Colon (tissue), 2 donors: ENCODE results near the gene MT1E.
"Not testable (repeated sequence)": the region's sequence is repeated elsewhere in the genome, so short reads cannot be mapped to it uniquely, and the experiment has no call there.

Experiments
- FAIRE-seq: peaks from 2 replicates; lab custom pipeline; 2012; peaks lifted over from hg19 to GRCh38; lab: Jason Lieb, UNC
- donor health status: control.
- donor health status: control.

Gene MT1E

DNA sequence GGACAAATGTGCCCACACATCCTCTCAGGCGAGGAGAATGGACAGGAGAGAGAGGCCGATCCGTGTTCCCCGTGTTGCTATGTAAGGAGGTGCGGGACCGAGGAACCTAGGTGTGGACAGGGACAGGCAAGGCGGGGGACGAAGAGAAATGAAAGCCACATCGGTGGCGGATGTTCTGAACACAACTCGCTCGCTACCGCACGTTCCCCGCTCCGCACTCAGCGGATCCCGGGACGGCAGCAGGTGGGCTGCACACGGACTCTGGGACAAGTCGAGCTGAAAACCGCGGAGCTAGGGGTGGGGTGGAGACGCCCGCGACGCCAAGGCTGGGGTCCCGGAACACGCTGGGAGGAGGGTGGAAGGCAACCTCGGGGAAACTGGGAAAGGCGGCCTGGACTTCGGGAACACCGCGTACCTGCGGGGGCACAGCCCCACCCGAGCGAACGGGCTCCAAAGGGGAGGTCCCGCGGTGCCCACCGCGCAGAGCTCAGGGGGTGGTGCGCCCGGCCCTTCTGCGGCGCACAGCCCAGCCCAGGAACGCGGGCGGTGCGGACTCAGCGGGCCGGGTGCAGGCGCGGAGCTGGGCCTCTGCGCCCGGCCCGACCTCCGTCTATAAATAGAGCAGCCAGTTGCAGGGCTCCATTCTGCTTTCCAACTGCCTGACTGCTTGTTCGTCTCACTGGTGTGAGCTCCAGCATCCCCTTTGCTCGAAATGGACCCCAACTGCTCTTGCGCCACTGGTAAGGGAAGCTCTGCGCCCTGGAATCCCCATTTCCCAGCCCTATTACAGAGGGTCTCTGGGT, at the start of gene MT1E:
TSS of gene MT1E (plus strand) at position 642 of the 803 bp plus-strand sequence. CDS start at position 713, 71 bp downstream.
- FAIRE-seq = no peak

DNA sequence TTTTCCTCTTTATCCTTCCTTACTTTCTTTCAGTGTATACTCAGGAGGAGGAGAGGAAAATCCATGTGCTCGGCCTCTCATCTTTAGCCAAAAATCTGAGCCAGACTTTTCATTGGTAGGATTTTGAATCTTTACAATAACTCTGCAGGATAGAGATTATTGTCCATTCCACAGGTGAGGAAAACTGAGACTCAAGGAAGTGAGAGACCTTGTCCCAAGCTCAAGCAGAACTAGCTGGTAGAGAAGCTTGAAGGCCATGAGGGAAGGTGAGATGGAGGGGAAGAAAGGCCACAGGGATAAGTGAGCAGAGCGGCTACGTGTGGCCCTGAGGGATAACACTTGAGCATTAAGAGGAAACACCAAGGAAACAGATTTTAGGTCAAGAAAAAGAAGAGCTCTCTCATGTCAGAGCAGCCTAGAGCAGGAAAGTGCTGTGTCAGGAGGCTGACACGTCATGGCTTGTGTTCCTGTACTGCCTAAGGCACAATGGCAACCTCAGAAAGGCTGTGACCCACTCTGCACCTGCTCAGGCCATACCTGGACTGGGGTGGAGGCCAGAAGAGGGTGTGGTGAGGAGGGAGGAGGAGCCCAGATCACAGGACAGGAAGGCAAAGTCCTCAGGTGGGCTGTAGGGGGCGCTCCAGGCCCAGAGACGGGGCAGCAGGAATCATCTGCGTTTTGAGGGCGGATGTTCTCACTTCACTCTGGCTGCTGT, 48.8 kb upstream of the MT1E start:
- FAIRE-seq = no peak

DNA sequence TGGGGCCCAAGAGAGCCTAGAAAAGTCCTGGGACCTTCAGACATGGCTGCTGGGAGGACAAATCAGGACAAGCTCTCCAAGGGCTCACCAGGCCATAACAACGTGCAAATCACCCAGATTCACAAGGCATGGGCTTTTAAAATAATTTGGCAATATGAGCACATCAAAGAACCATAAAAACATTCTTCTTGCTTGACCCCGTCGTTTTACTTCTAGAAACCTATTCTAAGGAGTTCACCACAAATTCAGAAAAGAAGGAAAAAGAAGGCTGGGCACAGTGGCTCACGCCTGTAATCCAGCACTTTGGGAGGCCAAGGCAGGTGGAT, 48.3 kb upstream of the MT1E start:
- no peak for FAIRE-seq

DNA sequence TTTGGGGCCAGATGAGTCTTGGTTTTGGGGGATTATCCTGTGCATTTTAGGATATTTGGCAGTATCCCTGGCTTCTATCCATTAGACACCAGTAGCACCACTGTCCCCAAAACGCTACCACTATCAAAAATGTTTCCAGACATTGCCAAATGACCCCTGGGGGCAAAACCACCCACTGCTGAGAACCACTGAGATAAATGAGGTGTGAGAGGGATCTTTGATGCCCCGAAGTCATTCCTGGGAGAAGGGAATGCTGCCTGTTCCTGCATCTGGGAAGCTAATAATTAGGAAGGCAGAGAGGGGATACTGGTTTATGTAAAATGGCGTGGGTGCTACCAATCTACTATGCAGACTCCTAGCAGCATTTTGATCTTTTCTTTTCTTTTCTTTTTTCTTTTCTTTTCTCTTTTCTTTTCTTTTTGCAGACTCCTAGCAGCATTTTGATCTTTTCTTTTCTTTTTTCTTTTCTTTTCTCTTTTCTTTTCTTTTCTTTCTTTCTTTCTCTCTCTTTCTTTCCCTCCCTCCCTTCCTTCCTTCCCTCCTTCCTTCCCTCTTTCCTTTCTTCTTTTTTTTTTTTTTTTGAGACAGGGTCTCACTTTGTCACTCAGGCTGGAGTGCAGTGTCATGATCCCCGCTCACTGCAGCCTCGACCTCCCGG, 45.1 kb upstream of the MT1E start:
- no peak for FAIRE-seq

DNA sequence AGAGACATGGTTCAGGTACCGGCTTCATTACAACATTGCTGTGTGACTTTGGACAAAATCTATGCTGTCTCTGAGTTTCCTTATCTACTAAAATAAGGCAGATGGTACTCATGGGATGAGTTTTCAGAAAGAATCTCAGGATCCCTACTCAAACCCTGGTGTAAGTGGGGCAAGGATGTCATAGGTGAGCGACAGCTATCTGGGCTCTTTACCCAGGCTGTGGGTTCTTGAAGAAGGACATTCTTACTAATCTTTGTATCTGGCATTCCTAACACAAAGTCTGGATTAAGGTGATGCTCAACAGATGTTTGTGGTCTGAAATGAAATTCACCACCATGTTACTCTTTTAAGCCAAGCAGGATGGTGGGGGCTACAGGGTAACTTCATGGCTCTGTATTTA, 42.7 kb upstream of the MT1E start:
- not testable (repeated sequence) for FAIRE-seq

DNA sequence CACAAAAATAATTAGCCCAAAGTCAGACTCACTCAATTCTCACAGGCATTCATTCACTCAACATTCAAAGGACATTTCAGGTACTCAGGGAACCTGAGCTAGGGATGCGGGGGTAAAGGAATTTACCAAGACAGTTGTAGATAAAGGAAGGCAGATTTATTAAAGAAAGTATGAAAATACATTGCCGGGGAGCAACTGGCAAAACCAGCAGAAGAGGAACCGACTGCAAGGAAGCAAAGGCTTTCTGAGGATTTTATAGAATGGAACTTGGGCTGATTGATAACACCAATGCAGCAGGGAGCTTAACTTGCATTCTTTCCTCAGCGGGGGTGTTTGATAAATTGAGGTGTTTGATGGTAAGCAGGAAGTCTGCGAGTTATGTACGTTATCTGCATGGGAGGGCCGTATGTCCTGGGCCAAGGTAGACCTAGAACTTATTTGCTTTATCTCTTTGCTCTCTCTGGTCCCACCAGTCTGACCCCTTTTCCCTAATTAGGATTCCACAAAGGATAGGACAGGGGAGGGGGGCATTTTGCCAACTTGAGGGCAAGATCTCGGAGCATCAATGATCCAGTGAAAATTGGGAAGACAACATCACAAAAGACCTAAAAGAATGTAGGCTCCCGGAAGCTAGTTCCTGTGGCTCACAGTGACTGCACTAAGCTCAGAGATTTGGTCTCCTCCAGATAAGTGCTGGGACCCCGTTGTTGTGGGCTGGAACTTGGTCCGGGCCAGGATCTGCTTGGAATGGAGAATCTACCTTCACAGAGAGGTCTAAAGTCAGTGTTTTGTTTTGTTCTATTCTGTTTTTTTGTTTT, 42.0 kb upstream of the MT1E start:
- FAIRE-seq = no peak

DNA sequence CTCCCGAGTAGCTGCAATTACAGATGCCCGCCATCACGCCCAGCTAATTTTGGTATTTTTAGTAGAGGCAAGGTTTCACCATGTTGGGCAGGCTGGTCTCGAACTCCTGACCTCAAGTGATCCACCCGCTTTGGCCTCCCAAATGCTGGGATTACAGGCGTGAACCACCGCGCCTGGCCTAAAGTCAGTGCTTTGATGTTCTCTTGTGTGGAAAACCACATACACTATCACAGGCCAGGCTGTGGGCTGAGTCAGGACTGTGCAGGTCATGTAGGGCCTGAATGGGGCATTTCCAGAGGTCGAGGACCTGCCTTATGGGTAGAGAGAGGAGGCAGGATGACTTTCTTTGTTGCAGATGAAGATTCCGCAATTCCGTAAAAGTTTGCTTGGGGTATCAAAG, 41.3 kb upstream of the MT1E start:
- FAIRE-seq = no peak

DNA sequence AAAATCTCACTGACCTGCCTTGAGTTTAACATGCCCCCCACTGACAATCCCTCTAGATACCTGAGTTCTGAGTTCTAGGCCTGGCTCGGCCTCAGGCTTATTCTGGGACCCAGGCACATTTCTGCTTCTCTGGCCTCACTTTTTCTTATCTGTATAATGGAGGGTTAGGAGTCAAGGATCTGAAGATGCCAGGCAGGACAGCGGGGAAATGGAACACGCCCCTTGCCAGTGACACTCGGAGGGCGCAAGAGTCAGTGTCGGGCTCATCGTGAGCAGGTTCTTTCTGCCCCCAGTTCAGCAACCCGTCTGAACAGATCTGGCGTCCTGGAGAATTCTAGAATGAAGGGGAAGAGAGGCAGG, 36.8 kb upstream of the MT1E start:
- no peak for FAIRE-seq

DNA sequence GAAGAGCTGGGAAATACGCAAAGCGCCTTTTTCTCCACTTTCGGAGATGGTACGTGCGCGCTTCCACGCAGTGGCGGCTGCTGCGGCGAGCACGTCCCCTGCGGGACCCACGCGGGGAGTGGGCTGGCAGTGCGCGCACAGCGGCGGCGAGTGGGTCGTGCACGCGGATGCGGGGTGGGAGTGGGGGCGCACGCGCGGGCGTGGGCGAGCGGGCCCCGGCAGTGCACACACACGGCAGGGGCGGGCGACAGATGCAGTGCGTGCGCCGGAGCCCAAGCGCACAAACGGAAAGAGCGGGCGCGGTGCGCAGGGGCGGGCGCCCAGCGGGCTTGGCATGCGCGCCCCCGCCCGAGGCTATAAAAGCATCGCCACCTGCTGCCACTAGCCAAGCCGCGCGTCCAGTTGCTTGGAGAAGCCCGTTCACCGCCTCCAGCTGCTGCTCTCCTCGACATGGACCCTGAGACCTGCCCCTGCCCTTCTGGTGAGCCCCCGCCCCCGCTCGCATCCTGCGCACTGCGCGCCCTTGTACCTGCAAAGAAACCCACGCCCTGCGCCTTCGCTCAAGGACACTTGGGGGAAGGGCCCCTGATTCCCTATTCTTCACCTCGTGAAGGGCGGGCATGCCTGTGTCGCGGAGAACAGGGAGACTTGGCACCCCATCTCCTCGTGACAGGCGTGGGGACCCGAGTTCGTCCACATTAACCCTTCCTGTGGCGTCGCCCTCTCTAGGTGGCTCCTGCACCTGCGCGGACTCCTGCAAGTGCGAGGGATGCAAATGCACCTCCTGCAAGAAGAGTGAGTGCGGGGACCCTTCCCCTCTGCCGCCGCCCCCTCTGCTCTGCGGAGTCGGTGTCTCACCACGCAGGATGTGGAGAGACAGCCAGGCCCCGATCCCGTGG, 36.2 kb upstream of the MT1E start, which contains the start of gene MT3:
TSS of gene MT3 (plus strand) at position 388 of the 899 bp plus-strand sequence. CDS start at position 451, 63 bp downstream.
- no peak for FAIRE-seq

DNA sequence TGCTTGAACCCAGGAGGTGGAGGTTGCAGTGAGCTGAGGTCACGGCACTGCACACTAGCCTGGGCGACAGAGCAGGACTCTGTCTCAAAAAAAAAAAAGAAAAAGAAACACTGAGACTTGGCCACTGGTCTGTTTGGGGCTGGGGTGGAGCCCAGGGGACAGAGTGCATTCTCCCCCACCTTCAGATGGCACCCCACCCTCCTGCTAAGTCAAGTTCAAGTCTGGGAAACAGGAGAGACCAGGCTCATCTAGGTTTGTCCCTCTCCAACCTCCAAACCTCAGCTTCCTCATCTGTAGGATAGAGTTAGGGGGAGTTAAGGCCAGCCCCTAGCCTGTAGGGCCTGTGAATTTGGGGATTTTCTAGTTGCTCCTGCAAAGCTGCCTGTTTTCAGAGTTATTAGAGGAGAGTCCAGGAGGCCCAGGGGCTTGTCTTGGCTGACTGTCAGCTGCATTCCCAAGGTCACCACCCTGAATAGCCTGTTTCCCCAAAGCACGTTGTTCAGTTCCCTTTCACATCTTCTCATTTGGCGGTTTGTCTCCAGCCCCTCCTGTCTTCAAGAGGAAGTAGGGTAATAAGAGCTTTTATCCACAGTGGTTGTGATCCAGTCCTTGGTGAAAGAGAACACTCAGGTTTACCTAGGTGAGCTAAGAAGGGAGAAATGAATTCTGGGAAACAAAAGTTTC, 34.1 kb upstream of the MT1E start:
- FAIRE-seq = no peak

DNA sequence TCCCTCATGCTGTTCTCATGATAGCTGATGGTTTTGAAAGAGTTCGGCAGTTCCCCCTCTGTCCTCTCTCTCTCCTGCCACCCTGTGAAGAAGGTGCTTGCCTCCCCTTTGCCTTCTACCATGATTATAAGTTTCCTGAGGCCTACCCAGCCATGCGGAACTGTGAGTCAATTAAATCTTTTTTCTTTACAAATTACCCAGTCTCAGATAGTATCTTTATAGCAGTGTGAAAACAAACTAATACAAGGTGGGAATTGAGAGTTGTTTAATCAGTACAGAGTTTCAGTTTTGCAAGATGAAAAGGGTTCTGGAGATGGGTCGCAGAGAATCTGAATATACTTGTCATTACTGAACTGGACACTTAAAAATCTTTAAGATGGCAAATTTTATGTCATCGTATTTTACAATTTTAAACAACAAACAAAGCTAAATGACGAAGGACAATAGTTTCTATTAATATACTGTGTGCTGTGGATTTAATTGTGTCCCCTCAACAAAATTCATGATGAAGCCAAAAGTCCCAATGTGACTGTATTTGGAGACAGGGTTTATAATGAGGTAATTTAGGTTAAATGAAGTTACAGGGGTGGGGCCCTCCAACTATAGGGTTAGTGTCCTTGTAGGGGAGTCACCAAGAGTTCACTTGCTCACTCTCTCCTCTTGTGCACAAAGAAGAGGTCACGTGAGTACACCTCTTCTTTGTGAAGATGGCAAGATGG, 31.8 kb upstream of the MT1E start:
- no peak for FAIRE-seq

DNA sequence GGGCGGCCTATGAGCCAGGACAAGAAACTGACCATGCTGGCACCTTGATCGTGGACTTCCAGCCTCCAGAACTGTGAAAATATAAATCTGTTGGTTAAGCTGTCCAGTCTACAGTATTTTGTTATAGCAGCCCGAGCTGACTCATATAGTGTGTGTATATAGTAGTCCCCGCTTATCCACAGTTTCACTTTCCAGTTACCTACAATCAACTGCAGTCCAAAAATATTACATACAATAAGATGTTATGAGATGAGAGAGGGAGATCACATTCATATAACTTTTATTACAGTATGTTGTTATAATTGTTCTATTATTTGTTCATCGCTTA, 31.3 kb upstream of the MT1E start:
- FAIRE-seq = no peak

DNA sequence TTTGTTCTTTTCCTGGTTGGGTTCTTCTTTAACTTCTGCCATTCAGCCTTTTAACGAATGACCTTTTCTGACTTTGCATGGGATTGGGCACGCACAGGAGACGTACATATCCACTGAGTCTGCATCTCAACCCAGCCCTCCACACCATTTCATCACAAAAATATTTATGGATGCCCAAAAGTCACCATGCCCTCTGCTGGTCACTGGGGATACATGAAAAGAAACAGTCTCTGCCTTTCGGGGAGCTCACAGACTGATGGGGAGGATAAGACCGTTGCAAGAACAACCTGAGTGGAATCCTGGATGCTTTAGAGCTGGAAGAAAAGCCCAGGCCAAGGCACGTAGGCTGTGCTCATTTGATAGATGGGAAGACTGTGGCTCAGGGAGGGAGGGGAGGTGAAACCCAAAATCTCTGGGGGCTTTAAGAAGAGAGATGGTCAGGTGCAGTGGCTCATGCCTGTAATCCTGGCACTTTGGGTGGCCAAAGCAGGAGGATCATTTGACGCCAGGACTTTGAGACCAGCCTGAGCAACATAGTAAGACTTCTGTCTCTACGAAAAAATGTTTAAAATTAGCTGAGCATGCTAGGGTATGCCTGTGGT, 25.1 kb upstream of the MT1E start:
- no peak for FAIRE-seq

DNA sequence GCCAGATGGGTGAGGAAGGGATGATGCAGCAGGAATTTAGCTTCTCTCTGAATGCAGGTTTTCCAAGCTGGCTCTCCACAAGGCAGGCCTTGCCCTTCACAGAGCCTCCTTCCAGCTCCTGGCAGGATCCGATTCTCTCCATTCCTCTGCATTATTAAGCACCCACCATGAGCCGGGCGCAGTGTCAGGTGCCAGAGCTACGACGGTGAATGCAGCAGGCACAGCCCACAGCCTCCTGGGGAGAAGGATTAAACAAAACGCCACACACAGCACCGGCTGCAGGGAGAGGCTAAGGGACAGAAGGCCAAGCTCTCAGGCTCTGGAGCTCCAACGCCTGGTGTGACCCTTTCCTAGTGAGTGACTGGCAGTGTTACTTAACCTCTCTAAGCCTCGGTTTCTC, 24.3 kb upstream of the MT1E start:
- FAIRE-seq = no peak

DNA sequence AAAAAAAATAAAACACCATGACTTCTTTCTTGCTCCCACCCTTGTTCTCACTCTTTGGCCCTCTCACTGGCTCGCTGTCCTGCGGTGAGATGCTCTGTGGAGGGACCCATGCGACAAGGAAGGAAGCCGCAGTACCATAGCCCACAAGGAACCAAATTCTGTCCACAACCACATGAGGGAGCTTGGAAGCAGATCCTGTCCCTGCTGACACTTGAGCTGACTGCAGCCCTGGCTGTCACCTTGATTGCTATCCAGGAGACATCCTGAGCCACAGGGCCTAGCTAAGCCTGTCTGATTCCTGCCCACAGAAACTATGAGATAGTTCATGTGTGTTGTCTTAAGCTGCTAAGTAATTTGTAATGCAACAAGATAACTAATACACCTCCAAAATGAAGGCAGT, 22.0 kb upstream of the MT1E start:
- FAIRE-seq = no peak

DNA sequence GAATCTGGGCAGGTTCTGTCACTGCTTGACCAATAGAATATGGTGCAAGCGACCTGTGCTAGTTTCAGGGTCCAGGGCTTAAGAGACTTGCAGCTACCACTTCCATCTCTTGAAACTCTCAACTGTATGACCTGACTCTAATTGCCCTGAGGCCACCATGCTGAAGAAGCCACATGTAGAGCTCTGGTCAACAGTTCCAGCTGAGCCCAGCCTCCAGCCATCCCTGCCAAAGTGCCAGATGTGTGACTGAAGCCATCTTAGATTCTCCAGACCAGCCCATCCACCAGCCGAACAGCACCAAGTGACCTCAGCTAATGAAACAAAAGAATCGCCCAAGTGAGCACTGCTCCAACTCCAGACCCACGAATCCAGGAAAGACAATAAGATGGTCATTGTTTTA, 20.6 kb upstream of the MT1E start:
- no peak for FAIRE-seq

DNA sequence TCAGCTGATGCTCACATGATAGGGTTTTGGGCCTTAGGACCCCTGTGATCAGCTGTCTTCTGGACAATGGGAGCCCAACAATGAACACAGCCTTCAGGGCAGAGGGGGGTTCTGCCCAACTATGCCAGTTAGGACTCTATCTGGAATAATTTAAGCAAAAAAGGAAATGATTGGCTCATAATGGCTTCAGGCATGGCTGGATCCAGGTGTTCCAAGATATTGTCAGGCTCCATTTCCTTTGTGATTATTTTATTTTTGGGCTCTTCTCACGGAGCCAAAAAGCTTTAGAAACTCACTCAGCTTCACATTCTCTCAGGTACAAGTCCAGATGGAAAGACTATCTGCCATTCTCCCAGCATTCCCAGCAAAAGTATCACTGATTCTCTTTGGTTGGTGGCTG, 20.1 kb upstream of the MT1E start:
- FAIRE-seq = no peak

DNA sequence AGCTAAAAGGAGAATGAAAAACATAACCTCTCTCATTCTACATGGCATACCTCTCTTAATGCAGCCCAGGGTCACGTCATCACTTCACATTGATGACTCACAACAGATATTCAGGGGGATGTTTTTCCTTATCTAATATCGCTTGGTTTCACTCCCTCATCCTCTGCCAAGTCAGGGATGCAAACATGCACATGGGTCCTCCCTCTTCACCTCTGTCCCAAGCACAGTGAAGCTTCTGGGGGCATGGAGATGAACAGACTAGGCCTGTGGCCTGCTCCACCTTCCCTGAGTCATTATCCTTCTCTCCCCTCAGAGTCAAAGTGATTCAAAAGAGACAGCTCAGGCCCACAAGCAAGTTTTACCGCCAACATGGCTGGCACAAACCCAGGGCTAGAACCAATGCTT, 19.5 kb upstream of the MT1E start:
- no peak for FAIRE-seq

DNA sequence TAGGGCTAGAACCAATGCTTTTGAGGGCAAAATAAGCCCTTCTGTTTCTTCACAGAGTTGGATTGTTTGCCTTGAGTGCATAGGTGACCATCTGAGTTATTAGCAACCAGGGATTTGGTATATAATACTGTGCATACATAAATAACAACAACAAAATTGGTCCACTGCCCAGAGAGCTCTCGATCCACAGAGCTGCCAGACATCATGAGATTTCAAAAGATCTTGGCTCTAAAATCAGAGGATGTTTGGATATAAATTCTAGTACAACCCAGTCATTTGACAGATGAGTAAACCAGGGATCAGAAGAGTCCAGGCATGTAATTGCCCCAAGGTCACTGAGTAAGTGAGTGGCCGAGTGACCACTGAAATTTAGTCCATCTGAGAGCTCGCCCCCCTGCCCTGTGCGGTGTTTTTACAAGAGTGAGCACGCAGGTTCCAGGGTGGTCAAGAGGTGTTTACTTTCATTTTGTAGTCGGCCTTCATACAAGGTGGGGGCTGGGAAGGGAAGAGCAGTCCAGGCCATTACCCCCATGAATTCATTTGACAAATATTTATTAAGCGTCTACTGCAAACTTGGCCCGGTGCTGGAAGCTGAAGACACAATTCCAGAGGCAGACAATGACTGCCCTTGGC, 19.0 kb upstream of the MT1E start:
- no peak for FAIRE-seq
